HG03442 (cell line): ENCODE measurements around the gene ZDHHC23.
A peak's percentile ranks its signal among the peaks of the same experiment; 100 is the strongest.

Experiments used
- ATAC-seq: cut with Tn5 transposase; IDR thresholded peaks from one replicate; pipeline ENCODE4 v1.9.1; 2021; ENCODE audit warnings: mild to moderate bottlenecking, moderate library complexity; ENCODE audit not compliant: unreplicated experiment

ZDHHC23 gene

GRCh38 chr3:114005481-114005880 is 57.7 kb downstream of the ZDHHC23 start:
- peak; percentile 92 for ATAC-seq

DNA sequence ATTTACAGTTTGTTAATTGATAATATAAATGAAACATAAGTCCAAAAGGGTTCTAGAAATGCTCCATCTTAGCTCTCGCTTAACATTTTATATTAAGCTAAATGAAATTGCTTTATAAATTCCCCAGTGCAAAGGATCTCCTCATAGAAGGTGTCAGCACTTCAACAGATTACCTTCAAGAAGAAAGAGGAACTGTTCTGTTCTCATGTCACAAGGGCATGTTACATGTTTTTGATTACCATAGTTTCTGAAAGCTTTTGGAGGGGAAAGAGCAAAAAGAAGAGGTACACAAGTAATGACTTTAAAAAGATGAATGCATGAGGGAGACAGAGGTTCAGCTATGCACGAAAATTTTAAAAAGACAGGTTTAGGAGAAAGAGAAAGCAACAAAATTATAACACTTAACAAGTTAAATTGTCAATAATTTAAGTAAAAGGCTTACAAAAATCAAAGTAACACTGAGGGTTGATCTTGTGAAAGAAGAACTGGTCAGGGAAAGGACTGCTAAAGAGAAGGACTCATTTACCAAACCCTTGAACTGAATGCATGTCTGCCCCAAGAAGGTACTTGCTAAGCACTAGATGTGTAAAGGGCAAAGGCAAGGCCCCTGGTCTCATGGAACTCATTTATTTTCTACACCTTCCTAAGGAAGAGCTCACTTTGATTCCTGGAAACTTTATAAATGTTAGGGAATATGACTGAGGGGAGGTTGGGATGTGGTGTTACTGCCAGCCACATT is 63.4 kb downstream of the ZDHHC23 start:
- ATAC-seq: peak; percentile 67
